Mucosa of rectum (tissue), 2 donors: ENCODE measurements around the gene TRMT61B.

ENCODE experiments used
- H3K27ac ChIP-seq, 2 donors: one replicate each; pipeline ENCODE4 v1.7.0; 2013; ENCODE audit warnings: inconsistent platforms in 2 of 2, low read depth in 2 of 2, low read length in 2 of 2
- H3K27me3 ChIP-seq, 2 donors: one replicate each; pipeline ENCODE4 v1.7.0; 2013; ENCODE audit warnings: low read length in 2 of 2; ENCODE audit not compliant: control insufficient read depth in 2 of 2, insufficient read depth in 2 of 2
- H3K36me3 ChIP-seq, 2 donors: one replicate each; pipeline ENCODE4 v1.7.0; 2013; ENCODE audit warnings: low read length in 2 of 2; ENCODE audit not compliant: control insufficient read depth in 2 of 2, insufficient read depth in 2 of 2
- H3K4me1 ChIP-seq, 2 donors: one replicate each; pipeline ENCODE4 v1.7.0; 2013; ENCODE audit warnings: low read length in 2 of 2, mild to moderate bottlenecking in 1 of 2; ENCODE audit not compliant: control insufficient read depth in 2 of 2, insufficient read depth in 2 of 2
- H3K4me3 ChIP-seq, 2 donors: one replicate each; pipeline ENCODE4 v1.7.0; 2013; ENCODE audit warnings: low read length in 2 of 2
- H3K9ac ChIP-seq, 2 donors: one replicate each; pipeline ENCODE4 v1.7.0; 2013; ENCODE audit warnings: low read length in 2 of 2, low read depth in 1 of 2, mild to moderate bottlenecking in 1 of 2
- H3K9me3 ChIP-seq, 2 donors: one replicate each; pipeline ENCODE4 v1.7.0; 2013; ENCODE audit warnings: low read length in 2 of 2; ENCODE audit not compliant: control insufficient read depth in 2 of 2
- donor health status: healthy.
- donor health status: Normal muscosa, but diverticular disease.

The TRMT61B gene

GRCh38 chr2:28870146-28870891, at the start of gene TRMT61B:
Gene TRMT61B (minus strand): TSS chr2:28870309. CDS start chr2:28870277, 32 bp downstream.
- H3K27me3 ChIP-seq = no peaks in the 10 kb centered on the region
- H3K36me3 ChIP-seq = peaks cover 0 to 4% of the 10 kb centered on the region in 2 donors
- H3K4me1 ChIP-seq = peaks cover 19 to 22% of the 10 kb centered on the region in 2 donors
- H3K9me3 ChIP-seq = no peaks in the 10 kb centered on the region
- peak within 1 kb of the TSS; percentile 93 to 99 for H3K4me3 ChIP-seq
- peak within 1 kb of the TSS; percentile 75 to 88 for H3K27ac ChIP-seq
- H3K9ac ChIP-seq = peak within 1 kb of the TSS; percentile 78 to 90

GRCh38 chr2:28915939-28916338, 45.8 kb upstream of the TRMT61B start:
- Histone ChIP-seq H3K27me3 (no peaks in the 10 kb centered on the region), H3K4me3 (no peak overlapping the region), H3K9ac (no peak overlapping the region), H3K36me3 (peaks cover 28 to 42% of the 10 kb centered on the region in 2 donors), H3K9me3 (no peaks in the 10 kb centered on the region), H3K27ac (no peak overlapping the region), H3K4me1 (no peaks in the 10 kb centered on the region)

- Histone ChIP-seq H3K27me3 (no peaks in the 10 kb centered on the region), H3K27ac (no peak overlapping the region), H3K9me3 (no peaks in the 10 kb centered on the region), H3K36me3 (peaks cover 46 to 55% of the 10 kb centered on the region in 2 donors), H3K4me3 (no peak overlapping the region), H3K9ac (no peak overlapping the region), H3K4me1 (no peaks in the 10 kb centered on the region)
Observed at GRCh38 chr2:28909655-28910353, 39.7 kb upstream of the TRMT61B start.

GRCh38 chr2:28908172-28908571, 38.1 kb upstream of the TRMT61B start:
- no peak overlapping the region for H3K4me3 ChIP-seq
- no peak overlapping the region for H3K27ac ChIP-seq
- H3K4me1 ChIP-seq = no peaks in the 10 kb centered on the region
- H3K27me3 ChIP-seq = no peaks in the 10 kb centered on the region
- no peaks in the 10 kb centered on the region for H3K9me3 ChIP-seq
- no peak overlapping the region for H3K9ac ChIP-seq
- peaks cover 35 to 53% of the 10 kb centered on the region in 2 donors for H3K36me3 ChIP-seq

- Histone ChIP-seq H3K9me3 (no peaks in the 10 kb centered on the region), H3K27me3 (no peaks in the 10 kb centered on the region), H3K27ac (no peak overlapping the region), H3K9ac (no peak overlapping the region), H3K36me3 (peaks cover 37 to 55% of the 10 kb centered on the region in 2 donors), H3K4me3 (no peak overlapping the region), H3K4me1 (no peaks in the 10 kb centered on the region)
Observed at GRCh38 chr2:28906821-28907220, 36.7 kb upstream of the TRMT61B start.

- no peaks in the 10 kb centered on the region for H3K9me3 ChIP-seq
- H3K9ac ChIP-seq = no peak overlapping the region
- H3K27me3 ChIP-seq = no peaks in the 10 kb centered on the region
- no peak overlapping the region for H3K27ac ChIP-seq
- H3K36me3 ChIP-seq = peaks cover 37 to 55% of the 10 kb centered on the region in 2 donors
- H3K4me1 ChIP-seq = no peaks in the 10 kb centered on the region
- no peak overlapping the region for H3K4me3 ChIP-seq
Observed at GRCh38 chr2:28906376-28906775, 36.3 kb upstream of the TRMT61B start.

GRCh38 chr2:28905533-28905932, 35.4 kb upstream of the TRMT61B start:
- H3K27ac ChIP-seq = no peak overlapping the region
- H3K4me3 ChIP-seq = no peak overlapping the region
- no peaks in the 10 kb centered on the region for H3K27me3 ChIP-seq
- H3K36me3 ChIP-seq = peaks cover 37 to 55% of the 10 kb centered on the region in 2 donors
- H3K9ac ChIP-seq = no peak overlapping the region
- H3K9me3 ChIP-seq = no peaks in the 10 kb centered on the region
- no peaks in the 10 kb centered on the region for H3K4me1 ChIP-seq

GRCh38 chr2:28904802-28905457, 34.8 kb upstream of the TRMT61B start:
- Histone ChIP-seq H3K27ac (no peak overlapping the region), H3K4me3 (no peak overlapping the region), H3K4me1 (no peaks in the 10 kb centered on the region), H3K27me3 (no peaks in the 10 kb centered on the region), H3K9ac (no peak overlapping the region), H3K9me3 (no peaks in the 10 kb centered on the region), H3K36me3 (peaks cover 34 to 50% of the 10 kb centered on the region in 2 donors)

- peaks cover 28 to 44% of the 10 kb centered on the region in 2 donors for H3K36me3 ChIP-seq
- H3K27me3 ChIP-seq = no peaks in the 10 kb centered on the region
- no peaks in the 10 kb centered on the region for H3K4me1 ChIP-seq
- H3K27ac ChIP-seq = no peak overlapping the region
- H3K9ac ChIP-seq = no peak overlapping the region
- H3K9me3 ChIP-seq = no peaks in the 10 kb centered on the region
- H3K4me3 ChIP-seq = no peak overlapping the region
Observed at GRCh38 chr2:28904295-28904694, 34.2 kb upstream of the TRMT61B start.

GRCh38 chr2:28902584-28902983, 32.5 kb upstream of the TRMT61B start:
- H3K27me3 ChIP-seq = no peaks in the 10 kb centered on the region
- no peak overlapping the region for H3K27ac ChIP-seq
- H3K4me1 ChIP-seq = no peaks in the 10 kb centered on the region
- no peak overlapping the region for H3K4me3 ChIP-seq
- no peaks in the 10 kb centered on the region for H3K9me3 ChIP-seq
- peaks cover 18 to 32% of the 10 kb centered on the region in 2 donors for H3K36me3 ChIP-seq
- no peak overlapping the region for H3K9ac ChIP-seq
